ENCODE measurements around the gene DUOXA2.

The DUOXA2 gene

GRCh38 chr15:45114751-45115085, 592 bp downstream of the DUOXA2 start:
- no peak overlapping the region for H2AFZ ChIP-seq (ENCODE audit: low read depth, low read length)
- H3K4me3 ChIP-seq (ENCODE audit: low read length): no peak overlapping the region
- H3K4me2 ChIP-seq (ENCODE audit: low read length): no peak overlapping the region
- no peaks in the 10 kb centered on the region for H3K9me3 ChIP-seq (ENCODE audit: insufficient read depth, low read length)
- TF ChIP-seq EZH2phosphoT487 (IDR thresholded peaks at IDR 0.05; ENCODE audit: low read depth): no peak
- TF ChIP-seq CTCF (IDR thresholded peaks at IDR 0.05; ENCODE audit: low read depth, low read length): no peak
- H3K27ac ChIP-seq (ENCODE audit: low read length): no peak overlapping the region
- no peaks in the 10 kb centered on the region for H3K79me2 ChIP-seq (ENCODE audit: low read length)
- no peak overlapping the region for H3K9ac ChIP-seq (ENCODE audit: low read length)
- H4K20me1 ChIP-seq (ENCODE audit: insufficient read depth, low read length): no peaks in the 10 kb centered on the region
- H3K36me3 ChIP-seq (replicated peaks; ENCODE audit: low read depth, low read length): no peaks in the 10 kb centered on the region
- H3K4me1 ChIP-seq (ENCODE audit: low read length): no peaks in the 10 kb centered on the region
- no peaks in the 10 kb centered on the region for H3K27me3 ChIP-seq (ENCODE audit: low read depth, low read length)

- no peak overlapping the region for H3K9ac ChIP-seq (ENCODE audit: low read length)
- H3K4me1 ChIP-seq (ENCODE audit: low read length): no peaks in the 10 kb centered on the region
- TF ChIP-seq EZH2phosphoT487 (IDR thresholded peaks at IDR 0.05; ENCODE audit: low read depth) (no peak), CTCF (IDR thresholded peaks at IDR 0.05; ENCODE audit: low read depth, low read length) (no peak)
- H3K79me2 ChIP-seq (ENCODE audit: low read length): no peaks in the 10 kb centered on the region
- H3K27me3 ChIP-seq (ENCODE audit: low read depth, low read length): no peaks in the 10 kb centered on the region
- H3K4me2 ChIP-seq (ENCODE audit: low read length): no peak overlapping the region
- H3K36me3 ChIP-seq (replicated peaks; ENCODE audit: low read depth, low read length): no peaks in the 10 kb centered on the region
- no peak overlapping the region for H3K4me3 ChIP-seq (ENCODE audit: low read length)
- H4K20me1 ChIP-seq (ENCODE audit: insufficient read depth, low read length): no peaks in the 10 kb centered on the region
- no peaks in the 10 kb centered on the region for H3K9me3 ChIP-seq (ENCODE audit: insufficient read depth, low read length)
- H3K27ac ChIP-seq (ENCODE audit: low read length): no peak overlapping the region
- H2AFZ ChIP-seq (ENCODE audit: low read depth, low read length): no peak overlapping the region
Observed at GRCh38 chr15:45115312-45115820, 1.2 kb downstream of the DUOXA2 start.

- H2AFZ ChIP-seq (ENCODE audit: low read depth, low read length): no peak overlapping the region
Observed at GRCh38 chr15:45116006-45116481, 1.9 kb downstream of the DUOXA2 start.

More at GRCh38 chr15:45116006-45116481, 1.9 kb downstream of the DUOXA2 start:
- no peaks in the 10 kb centered on the region for H4K20me1 ChIP-seq (ENCODE audit: insufficient read depth, low read length)
- H3K4me1 ChIP-seq (ENCODE audit: low read length): no peaks in the 10 kb centered on the region
- no peak overlapping the region for H3K9ac ChIP-seq (ENCODE audit: low read length)
- no peak overlapping the region for H3K4me3 ChIP-seq (ENCODE audit: low read length)
- H3K79me2 ChIP-seq (ENCODE audit: low read length): no peaks in the 10 kb centered on the region
- H3K36me3 ChIP-seq (replicated peaks; ENCODE audit: low read depth, low read length): no peaks in the 10 kb centered on the region
- H3K4me2 ChIP-seq (ENCODE audit: low read length): no peak overlapping the region
- TF ChIP-seq EZH2phosphoT487 (IDR thresholded peaks at IDR 0.05; ENCODE audit: low read depth): no peak
- no peak for TF ChIP-seq CTCF (IDR thresholded peaks at IDR 0.05; ENCODE audit: low read depth, low read length)
- no peaks in the 10 kb centered on the region for H3K27me3 ChIP-seq (ENCODE audit: low read depth, low read length)
- H3K9me3 ChIP-seq (ENCODE audit: insufficient read depth, low read length): no peaks in the 10 kb centered on the region
- H3K27ac ChIP-seq (ENCODE audit: low read length): no peak overlapping the region

All from OCI-LY3 (cell line).